ENCODE results near the gene HEXIM1.

HEXIM1 gene

GRCh38 chr17:45143094-45143670 lies 5.1 kb upstream of the HEXIM1 start:
- H3K36me3 ChIP-seq (ENCODE audit: control insufficient read depth in 1 of 2, insufficient read depth in 2 of 2, low read length in 2 of 2) = peaks cover under 1 to 4% of the 10 kb centered on the region in 2 donors
- no peaks in the 10 kb centered on the region for H3K9me3 ChIP-seq (ENCODE audit: control insufficient read depth in 1 of 2, low read length in 2 of 2)
- H3K4me3 ChIP-seq (ENCODE audit: low read depth in 1 of 2, low read length in 2 of 2) = peak overlapping the region in 1 of 2 donors; percentile 66
- H3K4me1 ChIP-seq (ENCODE audit: control insufficient read depth in 1 of 2, insufficient read depth in 2 of 2, low read length in 2 of 2) = peaks cover 5 to 34% of the 10 kb centered on the region in 2 donors
- no peaks in the 10 kb centered on the region for H3K27me3 ChIP-seq (ENCODE audit: low read depth, low read length)
- H3K27ac ChIP-seq (ENCODE audit: low read length) = peak overlapping the region; percentile 82

GRCh38 chr17:45143767-45144198 lies 4.5 kb upstream of the HEXIM1 start:
- no peaks in the 10 kb centered on the region for H3K9me3 ChIP-seq (ENCODE audit: control insufficient read depth in 1 of 2, low read length in 2 of 2)
- H3K4me1 ChIP-seq (ENCODE audit: control insufficient read depth in 1 of 2, insufficient read depth in 2 of 2, low read length in 2 of 2) = peaks cover 5 to 34% of the 10 kb centered on the region in 2 donors
- peak overlapping the region; percentile 46 to 66 for H3K4me3 ChIP-seq (ENCODE audit: low read depth in 1 of 2, low read length in 2 of 2)
- H3K27me3 ChIP-seq (ENCODE audit: low read depth, low read length) = no peaks in the 10 kb centered on the region
- peak overlapping the region; percentile 82 for H3K27ac ChIP-seq (ENCODE audit: low read length)
- H3K36me3 ChIP-seq (ENCODE audit: control insufficient read depth in 1 of 2, insufficient read depth in 2 of 2, low read length in 2 of 2) = peaks cover 0 to 4% of the 10 kb centered on the region in 2 donors

- peaks cover 0 to 4% of the 10 kb centered on the region in 2 donors for H3K36me3 ChIP-seq (ENCODE audit: control insufficient read depth in 1 of 2, insufficient read depth in 2 of 2, low read length in 2 of 2)
- H3K4me1 ChIP-seq (ENCODE audit: control insufficient read depth in 1 of 2, insufficient read depth in 2 of 2, low read length in 2 of 2) = peaks cover 5 to 34% of the 10 kb centered on the region in 2 donors
- H3K27me3 ChIP-seq (ENCODE audit: low read depth, low read length) = no peaks in the 10 kb centered on the region
- peak overlapping the region; percentile 82 for H3K27ac ChIP-seq (ENCODE audit: low read length)
- no peaks in the 10 kb centered on the region for H3K9me3 ChIP-seq (ENCODE audit: control insufficient read depth in 1 of 2, low read length in 2 of 2)
- peak overlapping the region; percentile 46 to 66 for H3K4me3 ChIP-seq (ENCODE audit: low read depth in 1 of 2, low read length in 2 of 2)
These were observed 3.9 kb upstream of the HEXIM1 start for GRCh38 chr17:45144199-45145034.

DNA sequence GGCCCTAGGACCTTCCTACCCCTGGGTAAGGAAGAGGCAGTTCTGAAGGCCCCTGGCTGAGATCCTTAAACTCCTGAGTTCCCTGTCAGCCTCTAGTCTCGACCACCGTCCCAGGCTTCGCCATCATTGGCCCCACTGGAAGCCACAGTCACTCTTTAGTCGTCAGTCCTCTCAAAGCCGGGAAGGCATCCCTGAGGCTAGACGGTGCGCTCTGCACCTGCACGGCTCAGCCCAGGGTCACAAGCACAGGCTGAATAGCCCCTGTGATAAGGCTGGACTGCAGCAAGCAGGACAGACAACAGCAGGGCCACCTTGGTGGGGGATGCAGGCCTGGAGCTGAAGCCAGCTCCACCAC lies 3.3 kb upstream of the HEXIM1 start:
- no peaks in the 10 kb centered on the region for H3K27me3 ChIP-seq (ENCODE audit: low read depth, low read length)
- H3K4me3 ChIP-seq (ENCODE audit: low read depth in 1 of 2, low read length in 2 of 2) = peak overlapping the region in 1 of 2 donors; percentile 66
- H3K9me3 ChIP-seq (ENCODE audit: control insufficient read depth in 1 of 2, low read length in 2 of 2) = no peaks in the 10 kb centered on the region
- H3K36me3 ChIP-seq (ENCODE audit: control insufficient read depth in 1 of 2, insufficient read depth in 2 of 2, low read length in 2 of 2) = peaks cover 0 to 4% of the 10 kb centered on the region in 2 donors
- H3K27ac ChIP-seq (ENCODE audit: low read length) = peak overlapping the region; percentile 82
- peaks cover 5 to 34% of the 10 kb centered on the region in 2 donors for H3K4me1 ChIP-seq (ENCODE audit: control insufficient read depth in 1 of 2, insufficient read depth in 2 of 2, low read length in 2 of 2)

DNA sequence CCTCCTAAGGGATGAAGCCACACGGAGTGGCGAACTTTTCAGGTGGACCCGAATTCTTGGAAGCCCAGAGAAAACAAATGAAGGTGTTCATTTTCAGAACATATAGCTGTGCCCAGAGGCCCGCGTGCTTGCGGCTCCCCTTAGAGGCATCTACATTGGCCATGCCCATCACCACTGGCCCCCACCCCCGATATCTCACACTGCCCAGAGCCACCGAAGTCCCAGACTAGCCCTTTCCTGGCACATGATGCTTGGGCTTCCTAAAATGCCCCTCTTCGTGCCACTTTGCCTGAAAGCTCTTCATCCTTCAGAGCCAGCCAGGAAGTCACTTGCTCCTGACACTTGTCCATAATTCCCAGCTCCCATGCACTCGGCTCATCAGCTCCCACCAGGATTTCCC lies 2.1 kb upstream of the HEXIM1 start:
- H3K9me3 ChIP-seq (ENCODE audit: control insufficient read depth in 1 of 2, low read length in 2 of 2) = no peaks in the 10 kb centered on the region
- H3K36me3 ChIP-seq (ENCODE audit: control insufficient read depth in 1 of 2, insufficient read depth in 2 of 2, low read length in 2 of 2) = peaks cover 0 to 4% of the 10 kb centered on the region in 2 donors
- peak overlapping the region; percentile 100 for H3K27ac ChIP-seq (ENCODE audit: low read length)
- H3K4me1 ChIP-seq (ENCODE audit: control insufficient read depth in 1 of 2, insufficient read depth in 2 of 2, low read length in 2 of 2) = peaks cover 7 to 40% of the 10 kb centered on the region in 2 donors
- peak overlapping the region in 1 of 2 donors; percentile 69 for H3K4me3 ChIP-seq (ENCODE audit: low read depth in 1 of 2, low read length in 2 of 2)
- H3K27me3 ChIP-seq (ENCODE audit: low read depth, low read length) = no peaks in the 10 kb centered on the region

- peaks cover 0 to 4% of the 10 kb centered on the region in 2 donors for H3K36me3 ChIP-seq (ENCODE audit: control insufficient read depth in 1 of 2, insufficient read depth in 2 of 2, low read length in 2 of 2)
- H3K9me3 ChIP-seq (ENCODE audit: control insufficient read depth in 1 of 2, low read length in 2 of 2) = no peaks in the 10 kb centered on the region
- H3K4me3 ChIP-seq (ENCODE audit: low read depth in 1 of 2, low read length in 2 of 2) = peak overlapping the region; percentile 69 to 93
- H3K4me1 ChIP-seq (ENCODE audit: control insufficient read depth in 1 of 2, insufficient read depth in 2 of 2, low read length in 2 of 2) = peaks cover 11 to 43% of the 10 kb centered on the region in 2 donors
- H3K27ac ChIP-seq (ENCODE audit: low read length) = peak overlapping the region; percentile 100
- H3K27me3 ChIP-seq (ENCODE audit: low read depth, low read length) = no peaks in the 10 kb centered on the region
These were observed 1.7 kb upstream of the HEXIM1 start for GRCh38 chr17:45146592-45146889.

GRCh38 chr17:45146890-45147580 lies 1.2 kb upstream of the HEXIM1 start:
- no peaks in the 10 kb centered on the region for H3K27me3 ChIP-seq (ENCODE audit: low read depth, low read length)
- H3K4me3 ChIP-seq (ENCODE audit: low read depth in 1 of 2, low read length in 2 of 2) = peak overlapping the region; percentile 69 to 93
- H3K4me1 ChIP-seq (ENCODE audit: control insufficient read depth in 1 of 2, insufficient read depth in 2 of 2, low read length in 2 of 2) = peaks cover 15 to 48% of the 10 kb centered on the region in 2 donors
- peak overlapping the region; percentile 100 for H3K27ac ChIP-seq (ENCODE audit: low read length)
- peaks cover 0 to 4% of the 10 kb centered on the region in 2 donors for H3K36me3 ChIP-seq (ENCODE audit: control insufficient read depth in 1 of 2, insufficient read depth in 2 of 2, low read length in 2 of 2)
- H3K9me3 ChIP-seq (ENCODE audit: control insufficient read depth in 1 of 2, low read length in 2 of 2) = no peaks in the 10 kb centered on the region

DNA sequence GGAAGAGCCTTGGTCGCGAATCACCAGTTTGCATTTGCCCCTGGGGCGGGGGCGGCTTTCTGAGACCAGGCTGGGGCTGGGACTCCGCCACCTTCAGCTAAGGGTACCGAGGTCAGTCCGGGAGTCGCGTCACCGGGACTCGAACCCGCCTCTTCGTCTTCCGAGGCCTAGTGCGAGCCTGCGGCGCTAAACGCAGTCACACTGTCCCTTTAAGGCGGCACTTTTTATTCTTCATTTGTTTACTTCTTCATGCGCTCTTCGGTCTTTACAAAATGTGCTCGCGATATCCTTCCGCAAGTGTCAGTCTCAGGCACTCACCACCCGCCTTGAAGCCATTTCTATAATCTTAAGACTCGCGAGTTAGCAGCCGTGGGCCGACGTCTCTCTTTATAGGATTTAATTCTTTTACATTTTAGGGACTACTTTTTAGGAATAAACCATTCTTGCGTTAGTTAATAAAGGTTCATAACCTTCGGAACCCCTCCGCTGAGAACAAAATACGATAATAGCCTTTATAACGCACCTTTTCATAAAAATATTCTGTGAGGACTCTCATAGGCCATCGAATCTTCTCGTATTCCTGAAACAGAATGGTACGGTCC lies 593 bp upstream of the HEXIM1 start:
- Histone ChIP-seq H3K27ac (ENCODE audit: low read length) (peak overlapping the region; percentile 100), H3K9me3 (ENCODE audit: control insufficient read depth in 1 of 2, low read length in 2 of 2) (no peaks in the 10 kb centered on the region), H3K27me3 (ENCODE audit: low read depth, low read length) (no peaks in the 10 kb centered on the region), H3K4me3 (ENCODE audit: low read depth in 1 of 2, low read length in 2 of 2) (peak overlapping the region; percentile 69 to 93), H3K36me3 (ENCODE audit: control insufficient read depth in 1 of 2, insufficient read depth in 2 of 2, low read length in 2 of 2) (peaks cover 0 to 4% of the 10 kb centered on the region in 2 donors), H3K4me1 (ENCODE audit: control insufficient read depth in 1 of 2, insufficient read depth in 2 of 2, low read length in 2 of 2) (peaks cover 15 to 48% of the 10 kb centered on the region in 2 donors)

GRCh38 chr17:45149037-45149668 lies 878 bp downstream of the HEXIM1 start:
- Histone ChIP-seq H3K9me3 (ENCODE audit: control insufficient read depth in 1 of 2, low read length in 2 of 2) (no peaks in the 10 kb centered on the region), H3K4me1 (ENCODE audit: control insufficient read depth in 1 of 2, insufficient read depth in 2 of 2, low read length in 2 of 2) (peaks cover 15 to 45% of the 10 kb centered on the region in 2 donors), H3K36me3 (ENCODE audit: control insufficient read depth in 1 of 2, insufficient read depth in 2 of 2, low read length in 2 of 2) (peaks cover 0 to 4% of the 10 kb centered on the region in 2 donors), H3K4me3 (ENCODE audit: low read depth in 1 of 2, low read length in 2 of 2) (peak overlapping the region; percentile 83 to 89), H3K27me3 (ENCODE audit: low read depth, low read length) (no peaks in the 10 kb centered on the region), H3K27ac (ENCODE audit: low read length) (peak overlapping the region; percentile 94)

GRCh38 chr17:45149669-45150664 lies 1.7 kb downstream of the HEXIM1 start:
- Histone ChIP-seq H3K36me3 (ENCODE audit: control insufficient read depth in 1 of 2, insufficient read depth in 2 of 2, low read length in 2 of 2) (peaks cover 0 to 4% of the 10 kb centered on the region in 2 donors), H3K27me3 (ENCODE audit: low read depth, low read length) (no peaks in the 10 kb centered on the region), H3K9me3 (ENCODE audit: control insufficient read depth in 1 of 2, low read length in 2 of 2) (no peaks in the 10 kb centered on the region), H3K4me3 (ENCODE audit: low read depth in 1 of 2, low read length in 2 of 2) (peak overlapping the region; percentile 83 to 89), H3K27ac (ENCODE audit: low read length) (peak overlapping the region; percentile 94), H3K4me1 (ENCODE audit: control insufficient read depth in 1 of 2, insufficient read depth in 2 of 2, low read length in 2 of 2) (peaks cover 15 to 38% of the 10 kb centered on the region in 2 donors)

Measured in muscle layer of duodenum (tissue), 2 donors.